Measurements from ENCODE around the gene ARID2. TPM values are rescaled to one million over a fixed set of nuclear protein-coding genes. Genes with fewer than 3 reads are reported as not detected.

ARID2 gene
- total RNA-seq, 1 donor from 2014 or later, result 53.6 TPM

DNA sequence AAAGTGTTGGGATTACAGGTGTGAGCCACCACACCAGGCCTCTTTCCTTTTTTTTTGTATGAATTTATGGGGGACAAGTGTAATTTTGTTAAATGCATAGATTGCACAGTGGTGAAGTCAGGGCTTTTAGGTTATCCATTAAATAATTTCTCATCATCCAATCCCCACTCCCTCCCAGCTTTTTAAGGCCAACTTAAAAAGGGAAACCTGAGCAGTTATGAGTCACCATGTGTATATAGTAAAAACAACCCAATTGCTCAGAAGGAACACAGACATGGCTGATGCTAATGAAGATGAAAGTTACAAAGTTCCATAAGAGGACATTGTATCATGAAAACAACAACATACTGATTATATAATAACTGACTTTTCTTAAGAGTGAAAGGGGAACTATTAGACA is 25.6 kb upstream of the ARID2 start:
- Mint-ChIP-seq H3K4me3 (no peak overlapping the region), H3K27me3 (ENCODE audit: low read depth) (no peaks in the 10 kb centered on the region), H3K4me1 (peaks cover 14% of the 10 kb centered on the region), H3K27ac (ENCODE audit: unreplicated experiment) (no peak overlapping the region), H3K36me3 (ENCODE audit: low read depth) (peaks cover 2% of the 10 kb centered on the region), H3K9me3 (no peaks in the 10 kb centered on the region)
- TF ChIP-seq, protein P1, sequence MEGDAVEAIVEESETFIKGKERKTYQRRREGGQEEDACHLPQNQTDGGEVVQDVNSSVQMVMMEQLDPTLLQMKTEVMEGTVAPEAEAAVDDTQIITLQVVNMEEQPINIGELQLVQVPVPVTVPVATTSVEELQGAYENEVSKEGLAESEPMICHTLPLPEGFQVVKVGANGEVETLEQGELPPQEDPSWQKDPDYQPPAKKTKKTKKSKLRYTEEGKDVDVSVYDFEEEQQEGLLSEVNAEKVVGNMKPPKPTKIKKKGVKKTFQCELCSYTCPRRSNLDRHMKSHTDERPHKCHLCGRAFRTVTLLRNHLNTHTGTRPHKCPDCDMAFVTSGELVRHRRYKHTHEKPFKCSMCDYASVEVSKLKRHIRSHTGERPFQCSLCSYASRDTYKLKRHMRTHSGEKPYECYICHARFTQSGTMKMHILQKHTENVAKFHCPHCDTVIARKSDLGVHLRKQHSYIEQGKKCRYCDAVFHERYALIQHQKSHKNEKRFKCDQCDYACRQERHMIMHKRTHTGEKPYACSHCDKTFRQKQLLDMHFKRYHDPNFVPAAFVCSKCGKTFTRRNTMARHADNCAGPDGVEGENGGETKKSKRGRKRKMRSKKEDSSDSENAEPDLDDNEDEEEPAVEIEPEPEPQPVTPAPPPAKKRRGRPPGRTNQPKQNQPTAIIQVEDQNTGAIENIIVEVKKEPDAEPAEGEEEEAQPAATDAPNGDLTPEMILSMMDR (conservative IDR thresholded peaks at IDR 0.05), result no peak
- DNase-seq (ENCODE audit: low read depth, low spot score), result no peak

DNA sequence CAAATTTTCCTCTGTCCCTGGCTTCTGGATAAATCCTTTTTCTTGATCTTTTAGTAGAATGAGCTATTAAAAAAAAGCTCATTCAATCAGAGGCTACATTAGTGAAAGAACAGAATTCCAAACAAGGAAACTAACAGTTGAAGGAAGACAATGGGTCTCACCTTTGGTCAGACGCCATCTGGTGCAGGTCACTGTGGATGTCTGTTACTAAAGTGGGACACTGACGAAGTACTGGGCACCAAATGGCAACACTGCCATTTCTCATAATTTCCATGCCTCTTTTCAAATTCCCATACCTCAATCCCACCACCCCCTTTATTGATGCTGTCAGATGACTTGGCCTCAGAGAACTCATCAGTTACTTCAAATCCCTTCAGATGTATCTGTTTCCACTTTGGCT is 24.5 kb upstream of the ARID2 start:
- Mint-ChIP-seq H3K36me3 (ENCODE audit: low read depth) (peaks cover 2% of the 10 kb centered on the region), H3K4me1 (peaks cover 14% of the 10 kb centered on the region), H3K4me3 (no peak overlapping the region), H3K27ac (ENCODE audit: unreplicated experiment) (no peak overlapping the region), H3K27me3 (ENCODE audit: low read depth) (no peaks in the 10 kb centered on the region), H3K9me3 (no peaks in the 10 kb centered on the region)
- no peak for DNase-seq (ENCODE audit: low read depth, low spot score)
- TF ChIP-seq, protein P1 (conservative IDR thresholded peaks at IDR 0.05), result no peak

DNA sequence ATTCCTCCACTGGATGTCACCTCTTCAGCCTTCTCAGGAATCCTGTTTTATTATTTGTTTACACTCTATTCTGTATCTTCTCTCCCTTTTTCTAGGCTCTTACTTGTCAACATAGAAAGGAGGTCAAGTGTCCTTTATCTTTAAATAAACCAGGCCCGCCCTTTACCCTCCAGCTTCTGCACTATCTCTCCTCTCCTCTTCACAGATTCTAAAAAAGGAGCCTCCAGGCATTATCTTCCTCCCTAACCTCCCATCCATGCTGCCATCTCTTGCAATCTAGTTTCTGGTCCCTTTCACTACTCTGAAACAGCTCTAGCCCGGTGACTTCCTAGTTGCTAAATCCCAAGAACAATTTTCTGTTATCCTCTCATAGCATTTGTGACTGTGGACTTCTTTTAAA is 24.1 kb upstream of the ARID2 start:
- no peak overlapping the region for H3K4me3 Mint-ChIP-seq
- no peak for DNase-seq (ENCODE audit: low read depth, low spot score)
- no peaks in the 10 kb centered on the region for H3K9me3 Mint-ChIP-seq
- no peaks in the 10 kb centered on the region for H3K27me3 Mint-ChIP-seq (ENCODE audit: low read depth)
- H3K36me3 Mint-ChIP-seq (ENCODE audit: low read depth), result peaks cover 2% of the 10 kb centered on the region
- TF ChIP-seq, protein P1 (conservative IDR thresholded peaks at IDR 0.05), result no peak
- H3K4me1 Mint-ChIP-seq, result peaks cover 14% of the 10 kb centered on the region
- H3K27ac Mint-ChIP-seq (ENCODE audit: unreplicated experiment), result peak overlapping the region; percentile 13

DNA sequence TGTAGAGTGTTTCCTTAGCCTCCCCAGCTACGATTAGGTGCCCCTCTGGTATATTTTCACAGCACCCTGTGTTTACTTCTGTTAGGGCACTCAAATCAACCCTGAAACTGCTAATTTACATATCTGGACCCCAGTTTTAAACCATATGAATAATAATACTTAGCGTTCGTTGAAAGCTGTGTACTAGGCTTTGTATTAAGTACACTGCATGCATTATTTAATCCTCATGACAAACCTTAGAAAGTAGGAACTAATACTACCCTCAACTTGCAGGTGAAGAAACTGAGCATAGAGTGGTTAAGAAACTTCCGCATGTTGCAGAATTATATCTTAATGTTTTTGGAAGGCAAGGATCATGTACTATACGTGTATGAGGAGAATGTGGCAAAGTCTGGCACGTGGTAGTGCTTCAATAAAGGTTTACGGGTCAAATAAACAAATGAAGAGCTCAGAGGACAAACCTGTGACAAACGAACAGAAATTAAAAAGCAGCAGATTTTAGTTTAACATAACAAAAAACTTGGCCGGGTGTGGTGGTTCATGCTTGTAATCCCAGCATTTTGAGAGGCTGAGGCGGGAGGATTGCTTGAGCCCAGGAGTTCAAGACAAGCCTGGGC is 22.2 kb upstream of the ARID2 start:
- Mint-ChIP-seq H3K9me3 (no peaks in the 10 kb centered on the region), H3K4me1 (peaks cover 14% of the 10 kb centered on the region), H3K27me3 (ENCODE audit: low read depth) (no peaks in the 10 kb centered on the region), H3K36me3 (ENCODE audit: low read depth) (peaks cover 2% of the 10 kb centered on the region), H3K27ac (ENCODE audit: unreplicated experiment) (no peak overlapping the region), H3K4me3 (no peak overlapping the region)
- TF ChIP-seq, protein P1 (conservative IDR thresholded peaks at IDR 0.05), result no peak
- no peak for DNase-seq (ENCODE audit: low read depth, low spot score)

DNA sequence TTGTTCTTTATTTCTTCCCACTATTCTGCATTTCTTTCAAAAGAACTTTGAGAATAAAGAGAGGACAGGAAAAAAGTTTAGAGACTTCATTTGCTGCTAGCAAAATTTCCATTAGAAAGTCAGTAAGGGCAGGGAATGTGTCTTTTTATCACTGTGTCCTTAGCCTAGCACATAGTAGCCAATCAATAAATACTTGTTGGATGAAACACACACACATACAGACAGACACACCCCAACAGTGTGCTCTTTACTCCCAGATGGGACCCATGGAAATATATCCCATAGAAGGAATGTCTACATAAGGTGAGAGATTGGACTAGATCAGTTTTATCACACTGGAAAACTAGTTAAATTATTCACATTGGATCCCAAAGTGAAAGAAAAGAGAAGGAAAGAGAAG is 21.1 kb upstream of the ARID2 start:
- Mint-ChIP-seq H3K4me3 (no peak overlapping the region), H3K36me3 (ENCODE audit: low read depth) (peaks cover 2% of the 10 kb centered on the region), H3K27ac (ENCODE audit: unreplicated experiment) (no peak overlapping the region), H3K27me3 (ENCODE audit: low read depth) (no peaks in the 10 kb centered on the region), H3K4me1 (peaks cover 14% of the 10 kb centered on the region), H3K9me3 (no peaks in the 10 kb centered on the region)
- TF ChIP-seq, protein P1 (conservative IDR thresholded peaks at IDR 0.05), result no peak
- no peak for DNase-seq (ENCODE audit: low read depth, low spot score)

Measured in neural crest cell (in vitro differentiated cells).